K562 (cell line): ENCODE results near the gene PRDM12. TPM values are rescaled to one million over a fixed set of nuclear protein-coding genes. Genes with fewer than 3 reads are reported as not detected.

Source experiments
- ATAC-seq: fragments of 200-7000 bp; cut with Tn5 transposase; 3 replicates; pipeline ENCODE4 v1.9.1; 2020; ENCODE audit warnings: moderate library complexity
- BruUV-seq: library from RNA; stranded (reverse); fragments of 400-500 nt; replicated peaks from 2 replicates; lab custom pipeline; 2021; lab: Mats Ljungman, UMichigan
- CTCF ChIA-PET: fragments of 300-600 bp; formaldehyde crosslinking; extraction: SDS; loops from one replicate; lab custom pipeline; 2021; ENCODE audit warnings: low intra/inter-chr PET ratio; lab: Yijun Ruan, JAX
- POLR2A ChIA-PET: fragments of 300-600, 350-650 bp; sonication (Branson Sonifier 250); formaldehyde crosslinking; extraction: SDS; loops from one replicate; lab custom pipeline; 2021; ENCODE audit warnings: antibody characterized with exemption, inconsistent platforms; lab: Yijun Ruan, JAX
- DNase-seq, 4 experiments: peaks; one replicate each; pipeline versions ENCODE4 v3.0.0 to v3.0.0-alpha.2; 2011 to 2018; ENCODE audit warnings: low spot score in 3 of 4, mixed read lengths in 3 of 4; ENCODE audit errors: extremely low read depth in 1 of 4
- FAIRE-seq: peaks from 2 replicates; lab custom pipeline; 2011; peaks lifted over from hg19 to GRCh38; lab: Jason Lieb, UNC
- H2AFZ ChIP-seq: 2 replicates; pipeline ENCODE4 v1.6.0; 2011; ENCODE audit warnings: low read depth, low read length, control low read depth, inconsistent platforms
- H3K27ac ChIP-seq: fragments of 200-600 bp; 3 replicates; pipeline ENCODE4 v1.8.0; 2011; ENCODE audit warnings: low read depth, mild to moderate bottlenecking, control low read depth, inconsistent platforms, low read length, moderate library complexity, mixed read lengths; ENCODE audit errors: extremely low read depth
- H3K27me3 ChIP-seq, 2 experiments: fragments of 300-600 bp in 1 of 2; 2 replicates in 1 of 2; 3 replicates in 1 of 2; pipeline versions ENCODE4 v1.6.0 to v1.8.0; 2011; ENCODE audit warnings: inconsistent platforms in 2 of 2, low read length in 2 of 2, mild to moderate bottlenecking in 1 of 2, mixed read lengths in 1 of 2, moderate library complexity in 1 of 2; ENCODE audit not compliant: control insufficient read depth in 2 of 2, insufficient read depth in 2 of 2
- H3K36me3 ChIP-seq: fragments of 300-600 bp; 3 replicates; pipeline ENCODE4 v1.8.0; 2011; ENCODE audit warnings: mild to moderate bottlenecking, low read length, inconsistent platforms; ENCODE audit not compliant: control insufficient read depth, insufficient read depth
- H3K4me1 ChIP-seq, 2 experiments: fragments of 200-600 bp in 1 of 2; replicated peaks in 1 of 2; 2 replicates in 1 of 2; 3 replicates in 1 of 2; pipeline versions ENCODE4 v1.5.1 to v1.8.0; 2011; ENCODE audit warnings: inconsistent platforms in 2 of 2, low read length in 2 of 2, mild to moderate bottlenecking in 1 of 2, mixed read lengths in 1 of 2, moderate library complexity in 1 of 2; ENCODE audit not compliant: control insufficient read depth in 2 of 2, insufficient read depth in 2 of 2
- H3K4me2 ChIP-seq: 2 replicates; pipeline ENCODE4 v1.6.1; 2011; ENCODE audit warnings: low read length, control low read depth, inconsistent platforms, mixed read lengths; ENCODE audit not compliant: insufficient read depth
- H3K4me3 ChIP-seq: fragments of 200-600 bp; sonication (generic), shearing (Covaris generic); 2 replicates; pipeline ENCODE4 v1.5.1; 2016; ENCODE audit warnings: control low read depth, inconsistent platforms
- H3K79me2 ChIP-seq: fragments of 200-600 bp; 3 replicates; pipeline ENCODE4 v1.8.0; 2011; ENCODE audit warnings: low read length, inconsistent platforms; ENCODE audit not compliant: control insufficient read depth, insufficient read depth
- H3K9ac ChIP-seq, 2 experiments: 2 replicates each; pipeline versions ENCODE4 v1.6.0 to v1.6.1; 2011; ENCODE audit warnings: low read depth in 2 of 2, low read length in 2 of 2, control low read depth in 1 of 2, inconsistent platforms in 1 of 2, mild to moderate bottlenecking in 1 of 2, mixed read lengths in 1 of 2; ENCODE audit not compliant: insufficient read depth in 1 of 2
- H3K9me1 ChIP-seq: one replicate; pipeline ENCODE4 v1.6.0; 2011; ENCODE audit warnings: inconsistent platforms, mild to moderate bottlenecking, low read length, moderate library complexity; ENCODE audit not compliant: control insufficient read depth, insufficient read depth
- H3K9me3 ChIP-seq: replicated peaks from 2 replicates; pipeline ENCODE4 v1.5.1; 2011; ENCODE audit warnings: low read depth, low read length, inconsistent platforms; ENCODE audit not compliant: control insufficient read depth, insufficient read depth
- H4K20me1 ChIP-seq: replicated peaks from 2 replicates; pipeline ENCODE4 v1.6.1; 2011; ENCODE audit warnings: low read length, inconsistent platforms, mixed read lengths; ENCODE audit not compliant: control insufficient read depth, insufficient read depth
- CHD2 ChIP-seq: IDR thresholded peaks from 2 replicates; pipeline ENCODE4 v1.6.1; 2011; ENCODE audit warnings: low read depth, low read length
- GABPB2 ChIP-seq: fragments of 250-450 bp; sonication (Bioruptor Pico); conservative IDR thresholded peaks from 2 replicates; pipeline ENCODE4 v1.5.1; 2021; ENCODE audit warnings: mild to moderate bottlenecking
- WGBS: fragments of 100-300 bp; shearing (Covaris generic); methylation state at CpG from one replicate; pipeline ENCODE4 v1.1.6; 2016; ENCODE audit warnings: low coverage, mixed read lengths; ENCODE audit not compliant: insufficient coverage; ENCODE audit errors: missing lambda C conversion rate; 5-methylcytosine and 5-hydroxymethylcytosine counted together
- in situ Hi-C: fragments of 300-500 bp; cut with MboI; formaldehyde crosslinking; loops from 4 replicates; pipeline ENCODE4 v1.15.0; 2018; ENCODE audit warnings: inconsistent platforms, mixed read lengths
- intact Hi-C: fragments of 100-400 bp; cut with micrococcal nuclease; formaldehyde crosslinking; loops from 2 replicates; pipeline ENCODE4 v1.14.2; 2022
- polyA plus RNA-seq, 8 experiments: library from polyadenylated mRNA; depleted of rRNA in 4 of 8; stranded (reverse) in 5 of 8; unstranded in 3 of 8; fragments of >200 nt; fragmentation: Nextera tagmentation in 2 of 8; fragmentation: Illumina TruSeq in 1 of 8; extraction: Ambion mirVana in 2 of 8; extraction: Trizol in 1 of 8; gene quantifications; 2 replicates each; pipeline versions ENCODE4 v1.2.1 to v1.2.3, GENCODE V29; 2011 to 2014; ENCODE audit warnings: inconsistent platforms in 1 of 8, missing spikeins in 1 of 8
- total RNA-seq, 7 experiments: library from RNA; depleted of rRNA in 6 of 7; stranded (reverse); fragments of >200 nt in 6 of 7; fragmentation: Illumina TruSeq in 2 of 7; extraction: Trizol in 2 of 7; gene quantifications; 2 replicates each; pipeline versions ENCODE4 v1.2.1 to v1.2.3, GENCODE V29; 2011 to 2021; ENCODE audit warnings: low replicate concordance in 1 of 7
- TF ChIP-seq, protein P1 (sequence below), 2 experiments: IDR thresholded peaks; 2 replicates each; pipeline ENCODE4 v1.6.1; 2011; ENCODE audit warnings: borderline replicate concordance in 1 of 2, control low read depth in 1 of 2, low read depth in 1 of 2, low read length in 1 of 2, mild to moderate bottlenecking in 1 of 2, mixed read lengths in 1 of 2, moderate library complexity in 1 of 2; ENCODE audit not compliant: insufficient read depth in 1 of 2, insufficient read length in 1 of 2, poor library complexity in 1 of 2, severe bottlenecking in 1 of 2; ENCODE audit errors: extremely low read depth in 1 of 2
- TF ChIP-seq, protein P2 (sequence below): sonication (generic); formaldehyde crosslinking; IDR thresholded peaks from 2 replicates; pipeline ENCODE4 v1.9.0; 2022; ENCODE audit warnings: mild to moderate bottlenecking, missing genetic modification reagents

The PRDM12 gene
- total and polyA plus RNA-seq, 9 of the 15 experiments (the other 6 are each of a cell fraction or from before 2014, with no cell fraction given): 0.04 to 0.22 (median 0.07) TPM; not detected in 3

DNA sequence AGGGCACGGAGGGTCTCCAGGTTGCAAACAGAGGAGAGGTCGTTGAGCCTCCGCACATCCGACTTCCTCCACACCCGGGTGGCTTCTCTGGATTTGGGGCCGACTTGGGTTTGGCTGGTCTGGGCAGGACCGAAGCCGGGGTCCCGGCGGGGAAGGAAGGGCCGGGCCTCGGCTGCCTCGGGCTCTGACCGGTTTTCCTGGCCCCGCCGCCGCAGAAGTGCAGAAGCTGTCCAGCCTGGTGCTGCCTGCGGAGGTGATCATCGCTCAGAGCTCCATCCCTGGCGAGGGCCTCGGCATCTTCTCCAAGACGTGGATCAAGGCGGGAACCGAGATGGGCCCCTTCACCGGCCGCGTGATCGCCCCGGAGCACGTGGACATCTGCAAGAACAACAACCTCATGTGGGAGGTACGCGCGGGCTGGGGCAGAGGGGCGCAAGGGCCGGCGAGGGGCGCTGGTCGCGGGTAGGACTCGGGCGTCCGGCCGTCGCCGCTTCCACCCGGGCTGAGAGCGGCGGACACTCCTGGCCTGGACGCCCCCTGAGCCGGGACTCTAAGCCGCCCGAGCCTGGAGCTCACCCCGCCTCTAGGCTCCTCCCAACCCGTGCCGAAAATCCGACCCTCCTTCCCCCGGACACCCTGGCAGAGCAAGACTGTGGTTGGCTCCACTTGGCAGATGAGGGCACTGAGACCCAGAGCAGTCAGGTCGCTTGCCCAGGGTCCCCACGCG is 2.2 kb downstream of the PRDM12 start:
- H3K79me2 ChIP-seq: no peaks in the 10 kb centered on the region
- POLR2A ChIA-PET: interaction anchor here (1.1 kb wide), 1 partner anchor 132 kb away, joined by 4 read pairs; no protein-coding TSS in a partner anchor
- H3K36me3 ChIP-seq: no peaks in the 10 kb centered on the region
- FAIRE-seq (no peak), DNase-seq (no peak), ATAC-seq (no peak)
- peaks cover 6% of the 10 kb centered on the region; the same call in 1 of the 2 replicates for H4K20me1 ChIP-seq
- no peak overlapping the region for H3K4me2 ChIP-seq
- CTCF ChIA-PET: no interaction called here
- H3K9me1 ChIP-seq: no peaks in the 10 kb centered on the region
- in situ Hi-C loops (no loop called here), intact Hi-C loops (no loop called here)
- H3K4me1 ChIP-seq: peaks cover 3 to 45% of the 10 kb centered on the region in 2 experiments; a peak in 3 of 5 replicates
- WGBS: 33% methylated on average over 51 of the region's 60 CpGs
- H3K9ac ChIP-seq: no peak overlapping the region
- H3K4me3 ChIP-seq: no peak overlapping the region
- TF ChIP-seq, protein P1, sequence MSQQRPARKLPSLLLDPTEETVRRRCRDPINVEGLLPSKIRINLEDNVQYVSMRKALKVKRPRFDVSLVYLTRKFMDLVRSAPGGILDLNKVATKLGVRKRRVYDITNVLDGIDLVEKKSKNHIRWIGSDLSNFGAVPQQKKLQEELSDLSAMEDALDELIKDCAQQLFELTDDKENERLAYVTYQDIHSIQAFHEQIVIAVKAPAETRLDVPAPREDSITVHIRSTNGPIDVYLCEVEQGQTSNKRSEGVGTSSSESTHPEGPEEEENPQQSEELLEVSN (IDR thresholded peaks at IDR 0.05; ENCODE audit: borderline replicate concordance in 1 of 2, extremely low read depth in 1 of 2, insufficient read depth in 1 of 2, insufficient read length in 1 of 2, low read depth in 1 of 2, low read length in 1 of 2, poor library complexity in 1 of 2, severe bottlenecking in 1 of 2): peak in 1 of 2 experiments; percentile 73
- TF ChIP-seq, protein P2, sequence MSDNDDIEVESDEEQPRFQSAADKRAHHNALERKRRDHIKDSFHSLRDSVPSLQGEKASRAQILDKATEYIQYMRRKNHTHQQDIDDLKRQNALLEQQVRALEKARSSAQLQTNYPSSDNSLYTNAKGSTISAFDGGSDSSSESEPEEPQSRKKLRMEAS (CRISPR knock-in tag): peak; percentile 81
- no peak for TF ChIP-seq CHD2
- no peak for TF ChIP-seq GABPB2
- no peak overlapping the region for H3K27ac ChIP-seq
- H2AFZ ChIP-seq: no peak overlapping the region
- no TSS peak for BruUV-seq
- H3K9me3 ChIP-seq: no peaks in the 10 kb centered on the region
- peaks cover 51 to 66% of the 10 kb centered on the region in 2 experiments for H3K27me3 ChIP-seq
